Skin epidermis (tissue), 12 donors: ENCODE data around the gene PELI1.
A peak's percentile ranks its signal among the peaks of the same experiment; 100 is the strongest.

Source experiments
- H3K27ac ChIP-seq, 21 experiments: fragments of 200-600 bp; sonication (generic) in 11 of 21; one replicate each; pipeline ENCODE4 v1.5.0; 2020; ENCODE audit warnings: mild to moderate bottlenecking in 3 of 21, inconsistent platforms in 2 of 21, moderate library complexity in 2 of 21
- H3K4me3 ChIP-seq, 7 experiments: fragments of 200-600 bp; sonication (generic) in 2 of 7; one replicate each; pipeline ENCODE4 v1.5.0; 2020; ENCODE audit warnings: inconsistent platforms in 2 of 7, mild to moderate bottlenecking in 2 of 7, moderate library complexity in 1 of 7

PELI1 gene

DNA sequence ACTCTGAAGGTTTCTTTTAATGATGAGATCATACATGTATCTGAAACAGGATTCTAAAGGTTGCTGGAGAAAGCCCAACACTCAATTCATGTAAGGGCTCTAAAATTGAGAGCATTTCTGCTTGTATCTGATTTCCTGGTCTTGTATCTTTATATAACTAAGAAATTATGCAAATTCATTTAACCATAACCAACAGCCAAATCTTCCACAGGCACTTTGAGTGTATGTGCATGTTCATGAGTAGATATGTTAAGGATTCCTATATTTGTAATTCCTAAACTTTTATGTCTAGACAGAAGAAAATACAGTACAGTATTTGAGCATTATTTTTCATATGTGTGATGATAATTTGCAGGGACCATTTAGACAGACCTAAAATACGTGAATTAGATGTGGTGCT lies 20.4 kb upstream of the PELI1 start:
- Histone ChIP-seq H3K4me3 (no peak overlapping the region), H3K27ac (no peak overlapping the region)

DNA sequence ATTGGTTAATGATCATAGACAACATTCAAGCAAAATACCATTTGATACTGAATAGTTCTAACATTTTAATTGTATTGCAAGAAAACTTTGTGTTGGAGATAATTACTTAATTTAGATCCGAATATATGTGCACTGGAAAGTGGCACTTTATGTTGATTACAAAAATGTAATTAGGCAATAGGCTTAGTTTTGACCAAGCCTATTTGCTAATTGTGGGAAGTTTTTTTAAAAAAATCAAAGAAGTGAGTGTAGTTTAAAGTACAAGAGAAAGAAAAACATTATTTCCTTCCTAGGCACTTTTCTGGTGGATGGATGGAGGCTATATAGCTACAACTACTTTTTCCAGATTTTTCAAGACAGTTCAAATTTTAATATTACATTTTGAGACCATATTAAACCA lies 18.3 kb upstream of the PELI1 start:
- H3K4me3 ChIP-seq = no peak overlapping the region
- no peak overlapping the region for H3K27ac ChIP-seq

DNA sequence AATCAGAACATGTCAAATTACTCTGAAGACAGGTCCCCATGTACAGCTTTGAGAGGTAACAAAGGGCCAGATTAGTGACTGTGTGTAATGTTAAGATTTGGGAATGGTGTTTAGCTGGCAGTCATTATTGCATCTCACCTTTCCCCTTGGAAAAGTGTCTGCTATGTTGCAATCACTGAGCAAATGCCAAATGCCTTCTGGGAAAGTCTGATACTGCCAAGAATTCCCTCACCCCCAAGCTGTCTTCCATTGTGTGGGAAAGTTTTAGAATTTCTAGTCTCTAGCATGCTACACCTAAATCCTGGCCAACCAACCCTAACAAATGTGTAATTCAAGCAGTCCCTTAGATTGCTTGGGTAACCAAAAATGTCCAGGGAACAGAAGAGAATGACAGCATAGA lies 13.6 kb upstream of the PELI1 start:
- Histone ChIP-seq H3K4me3 (no peak overlapping the region), H3K27ac (peak overlapping the region in 1 of 21 experiments; percentile 30)

DNA sequence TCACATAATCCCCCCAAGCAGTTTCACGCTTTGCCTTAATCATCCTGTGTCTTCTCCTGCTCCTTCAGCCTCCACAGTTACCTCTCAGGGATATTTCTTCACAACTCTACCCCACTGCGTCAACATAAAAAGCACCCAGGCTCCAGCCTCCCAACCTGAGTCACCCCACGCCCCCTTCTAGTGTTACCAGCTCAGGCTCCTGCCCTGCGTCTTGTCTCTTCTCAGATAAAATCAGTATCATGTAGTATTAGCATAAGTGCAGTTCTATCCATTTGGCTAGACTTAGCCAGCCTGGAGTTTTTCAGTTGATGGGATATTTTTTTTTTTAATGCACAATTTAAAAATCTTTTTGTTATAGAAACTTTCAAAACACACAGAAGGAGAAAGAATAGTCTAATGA lies 9.6 kb upstream of the PELI1 start:
- Histone ChIP-seq H3K27ac (no peak overlapping the region), H3K4me3 (no peak overlapping the region)

DNA sequence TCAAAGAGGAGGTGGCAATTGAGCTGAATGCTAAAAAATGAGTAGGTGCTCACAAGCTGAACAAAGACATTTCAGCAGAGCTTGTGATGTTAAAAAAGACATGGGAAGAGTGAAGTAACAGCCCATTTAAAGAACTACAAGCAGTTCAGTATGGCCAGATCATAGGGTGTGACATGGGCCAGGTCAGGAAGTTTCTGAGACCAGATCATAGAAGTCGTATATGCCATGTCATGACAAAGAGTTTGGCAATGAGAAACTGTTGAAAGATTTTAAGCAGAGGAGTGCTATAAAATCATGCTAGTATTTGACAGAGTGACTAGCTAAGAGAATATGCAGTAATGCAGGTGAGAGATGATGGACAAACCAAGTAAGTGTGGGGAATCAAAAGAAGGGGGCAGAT lies 7.3 kb upstream of the PELI1 start:
- no peak overlapping the region for H3K27ac ChIP-seq

DNA sequence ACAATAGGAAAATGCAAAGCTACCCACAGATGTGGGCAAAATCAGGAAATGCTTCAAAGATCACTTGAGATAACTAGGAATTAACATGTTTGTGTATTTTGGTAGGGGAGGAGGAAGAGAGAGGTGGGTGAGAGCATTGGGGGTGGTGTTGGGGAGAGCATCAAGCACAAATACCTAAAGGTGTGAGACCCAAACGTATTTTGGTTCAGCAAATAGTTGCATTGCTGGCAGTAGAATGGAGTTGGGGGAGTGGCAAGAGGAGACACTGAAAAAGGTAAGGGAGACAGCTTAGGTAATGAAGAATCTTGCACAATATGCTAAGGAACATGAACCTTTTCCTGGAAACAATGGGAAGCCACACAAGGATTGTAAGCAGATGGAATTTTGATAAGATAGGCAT lies 1.5 kb upstream of the PELI1 start:
- H3K4me3 ChIP-seq = no peak overlapping the region
- peak overlapping the region in 5 of 21 experiments; percentile 6 to 97 (median 33) for H3K27ac ChIP-seq

More for the DNA sequence above, 7.3 kb upstream of the PELI1 start:
- H3K4me3 ChIP-seq = no peak overlapping the region

DNA sequence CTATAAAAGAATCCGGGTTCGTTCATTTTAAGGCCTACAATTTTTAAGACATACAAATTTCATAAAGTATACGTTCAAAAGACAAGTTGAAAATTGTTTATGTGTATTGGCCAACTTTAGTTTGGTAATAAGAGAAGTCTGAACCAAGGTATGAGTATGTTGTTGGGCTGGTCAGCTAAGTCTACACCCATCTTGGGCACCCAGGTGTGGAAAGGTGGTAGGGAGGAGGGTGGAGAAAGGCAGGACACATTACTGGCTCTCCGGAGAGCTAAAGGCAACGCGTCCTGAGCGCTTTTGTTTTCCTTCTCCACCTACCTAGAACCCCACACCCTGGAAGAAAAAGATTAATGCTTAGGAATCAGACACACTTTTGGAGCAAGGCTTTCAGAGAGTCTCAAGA lies 899 bp upstream of the PELI1 start:
- H3K27ac ChIP-seq = peak overlapping the region in 8 of 21 experiments; percentile 6 to 99 (median 96)
- H3K4me3 ChIP-seq = no peak overlapping the region

DNA sequence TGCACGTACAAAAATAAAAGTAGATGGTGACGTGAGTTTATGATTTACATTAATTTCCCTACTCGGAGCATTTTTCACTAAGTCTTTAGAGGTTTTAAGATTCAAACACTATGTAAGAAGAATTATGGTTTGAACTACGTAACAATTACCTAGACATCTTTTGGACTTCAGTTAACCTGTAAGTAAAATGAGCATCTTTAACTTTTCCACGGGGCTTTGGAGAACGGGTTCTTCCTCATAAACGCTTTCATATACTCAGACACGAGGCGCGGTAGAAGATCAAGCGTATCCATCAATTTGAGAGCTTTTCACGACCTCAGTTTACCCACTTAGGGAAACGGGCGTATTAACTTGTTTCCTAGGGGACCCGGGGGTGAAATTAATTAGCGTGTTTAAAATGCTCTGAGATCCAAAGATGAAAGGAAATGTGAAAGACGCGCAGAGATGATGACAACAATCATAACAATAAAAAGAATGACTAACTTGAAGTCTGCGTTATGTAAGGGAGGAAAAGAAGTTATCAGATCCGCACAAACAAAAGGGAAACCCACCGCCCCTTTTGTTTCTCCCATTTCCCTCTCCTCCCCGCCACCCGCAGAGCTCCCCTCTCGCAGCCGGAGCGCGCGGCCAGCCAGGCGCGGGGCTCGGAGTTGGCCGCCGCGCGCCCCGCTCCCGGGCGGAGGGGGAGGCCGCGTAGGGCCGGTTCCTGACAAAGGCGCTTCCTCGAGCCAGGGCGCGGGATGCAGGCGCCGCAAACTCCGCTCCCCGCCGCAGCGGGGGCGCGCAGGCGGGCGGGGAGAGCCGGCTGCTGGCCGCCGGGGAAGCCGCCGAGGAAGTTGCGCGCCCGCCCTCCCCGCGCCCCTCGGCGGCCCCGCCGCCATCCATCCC lies 807 bp downstream of the PELI1 start:
- peak overlapping the region; percentile 63 to 98 (median 93) for H3K4me3 ChIP-seq
- H3K27ac ChIP-seq = peak overlapping the region; percentile 84 to 99 (median 98)

DNA sequence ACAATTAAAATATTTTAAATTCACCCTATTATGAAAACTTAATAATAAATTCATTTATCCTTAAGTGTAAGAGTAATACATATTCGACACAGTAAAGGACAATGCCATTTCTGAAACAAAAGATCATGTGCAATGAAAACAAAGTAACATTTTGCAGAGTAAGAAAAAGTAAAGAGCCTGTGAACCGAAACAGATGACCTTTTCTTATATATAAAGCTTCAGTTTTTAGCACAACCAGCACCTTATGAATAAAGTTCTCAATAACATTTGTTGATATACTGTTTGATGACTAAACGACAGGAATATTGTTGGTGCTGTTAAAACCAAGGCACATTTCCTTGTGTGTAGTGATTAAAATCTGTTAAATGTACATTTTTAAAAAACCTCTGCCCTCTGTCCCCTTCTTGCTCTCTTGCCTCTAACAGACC lies 1.5 kb downstream of the PELI1 start:
- Histone ChIP-seq H3K27ac (peak overlapping the region; percentile 30 to 99 (median 98)), H3K4me3 (peak overlapping the region; percentile 63 to 98 (median 93))

DNA sequence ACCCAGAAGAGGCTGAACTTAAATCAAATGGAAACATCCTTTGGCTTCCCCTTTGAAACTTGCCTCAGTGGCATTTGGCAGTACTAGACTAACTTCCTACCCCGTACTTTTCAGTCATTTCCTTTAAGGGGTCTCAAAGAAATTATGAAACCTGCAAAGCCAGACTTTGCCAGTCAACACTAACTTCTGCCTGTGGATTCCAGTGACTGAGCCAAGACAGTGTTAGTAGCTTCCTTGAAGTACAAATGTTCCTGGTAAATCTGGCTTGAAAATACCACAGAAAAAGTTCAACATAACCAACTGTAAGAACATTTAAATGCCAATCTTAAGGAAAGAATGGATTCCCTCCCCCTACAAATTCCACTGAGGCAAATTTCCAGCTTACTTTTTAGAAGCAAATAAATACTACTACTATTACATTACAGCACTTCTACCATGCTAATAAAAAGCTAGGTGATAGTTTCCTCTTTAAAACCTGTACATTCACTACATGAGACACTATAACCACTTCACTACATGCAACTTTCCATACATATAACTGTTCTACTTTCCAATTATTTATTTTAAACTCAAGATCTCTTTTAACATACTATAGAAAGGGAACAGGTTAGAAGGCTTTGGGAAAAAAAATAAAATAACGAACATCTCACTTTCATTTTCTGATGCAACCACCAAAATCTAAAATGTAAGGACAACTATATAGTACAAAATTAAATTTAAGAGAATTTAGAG lies 2.4 kb downstream of the PELI1 start:
- H3K27ac ChIP-seq = peak overlapping the region in 17 of 21 experiments; percentile 34 to 99 (median 98)
- peak overlapping the region; percentile 63 to 98 (median 93) for H3K4me3 ChIP-seq

DNA sequence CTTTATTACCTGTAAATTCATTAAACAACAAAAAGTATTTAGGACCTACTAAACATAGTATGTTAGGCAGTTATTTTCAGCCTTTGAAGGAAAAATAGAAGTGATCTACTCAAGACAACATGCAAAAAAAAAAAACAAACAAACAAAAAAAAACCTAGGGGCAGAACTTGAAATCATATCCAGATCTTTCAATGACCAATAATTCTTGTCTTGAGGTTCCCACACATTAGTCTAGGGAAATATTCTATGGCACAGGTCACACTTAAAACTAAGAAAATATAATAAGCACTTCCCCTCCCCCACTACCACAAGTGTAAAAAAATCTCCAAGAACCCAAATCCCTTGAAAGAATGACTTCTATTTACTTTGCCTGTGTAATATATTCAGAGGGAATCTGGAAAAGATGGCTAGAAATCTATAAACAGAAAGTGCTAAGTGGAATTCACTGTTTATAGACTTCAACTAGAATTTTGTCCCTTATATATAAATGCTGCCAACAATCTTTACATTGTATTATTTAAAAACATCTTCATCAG lies 3.5 kb downstream of the PELI1 start:
- no peak overlapping the region for H3K4me3 ChIP-seq
- peak overlapping the region in 4 of 21 experiments; percentile 15 to 99 (median 98) for H3K27ac ChIP-seq

DNA sequence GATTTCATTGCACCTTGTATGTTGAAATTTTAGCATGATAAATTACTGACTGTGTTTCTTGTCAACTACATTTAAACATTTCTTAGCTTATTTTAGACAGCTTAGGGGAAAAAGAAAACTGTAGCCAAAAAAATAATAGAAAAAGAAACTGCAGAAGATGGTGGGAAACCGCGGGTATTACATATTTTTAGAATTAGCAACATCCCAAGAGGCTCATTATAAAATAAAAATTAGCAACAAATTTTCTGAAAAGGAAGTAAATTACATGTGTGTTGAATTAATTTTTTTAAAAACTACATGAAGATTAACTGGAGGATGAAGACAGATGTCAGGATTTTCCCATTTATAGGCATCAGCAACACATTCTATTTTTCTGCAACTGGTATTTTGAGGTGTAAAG lies 4.3 kb downstream of the PELI1 start:
- H3K27ac ChIP-seq = peak overlapping the region in 4 of 21 experiments; percentile 7 to 44 (median 32)

DNA sequence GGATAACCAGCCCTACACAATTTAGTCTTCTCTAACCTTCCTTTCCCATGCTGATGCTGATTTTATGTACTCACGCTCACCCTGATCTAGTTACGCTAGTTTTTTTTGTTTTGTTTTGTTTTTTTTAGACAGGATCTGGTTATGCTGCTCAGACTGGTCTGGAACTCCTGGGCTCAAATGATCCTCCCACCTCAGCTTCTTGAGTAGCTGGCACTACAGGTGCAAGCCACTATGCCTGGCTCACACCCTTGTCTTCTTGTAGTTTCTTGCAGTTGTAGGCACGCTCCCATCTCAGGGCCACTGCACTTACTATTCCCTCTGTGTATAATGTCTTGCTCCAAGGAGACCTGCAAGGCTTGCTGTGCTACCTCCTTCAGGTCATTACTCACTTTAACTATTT lies 6.2 kb downstream of the PELI1 start:
- H3K4me3 ChIP-seq = no peak overlapping the region
- H3K27ac ChIP-seq = peak overlapping the region in 15 of 21 experiments; percentile 0 to 70 (median 49)

More for the DNA sequence above, 4.3 kb downstream of the PELI1 start:
- H3K4me3 ChIP-seq = no peak overlapping the region

DNA sequence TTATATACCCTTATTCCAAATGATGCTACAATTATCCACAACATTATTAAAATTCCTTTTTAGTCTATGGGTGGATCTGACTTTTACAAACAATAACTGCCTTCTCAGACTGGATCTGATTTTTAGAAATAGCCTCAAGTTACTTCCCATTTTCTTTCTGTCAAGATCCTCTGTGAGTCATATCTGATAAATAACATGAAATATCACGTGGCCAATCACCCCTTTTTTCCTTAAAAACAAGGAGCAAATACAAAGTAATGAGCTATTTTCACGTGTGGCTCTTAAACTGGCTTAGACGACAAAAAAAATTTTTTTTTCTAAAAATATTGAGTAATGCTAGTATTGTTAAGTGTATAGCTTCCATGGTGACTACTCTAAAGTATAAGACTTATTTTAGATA lies 6.7 kb downstream of the PELI1 start:
- peak overlapping the region in 15 of 21 experiments; percentile 0 to 70 (median 42) for H3K27ac ChIP-seq
- H3K4me3 ChIP-seq = no peak overlapping the region

DNA sequence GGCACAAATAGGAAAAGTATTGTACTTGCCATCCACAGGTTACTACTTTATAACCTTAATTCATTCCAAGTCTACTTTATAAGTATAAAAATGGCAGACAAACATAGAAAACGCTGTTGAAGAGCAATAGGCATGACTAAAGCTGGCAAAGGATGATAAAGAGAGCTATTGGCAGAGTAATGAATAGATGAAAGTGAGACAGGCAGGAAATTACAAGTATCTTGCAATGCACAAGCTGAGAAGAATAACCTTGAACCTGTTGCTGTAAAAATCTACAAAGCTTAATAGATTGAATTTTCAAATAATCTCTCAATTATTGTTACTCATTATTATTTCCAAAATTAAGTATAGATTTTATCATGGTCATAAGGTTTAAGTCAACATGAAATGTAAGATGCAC lies 8.8 kb downstream of the PELI1 start:
- Histone ChIP-seq H3K27ac (peak overlapping the region in 1 of 21 experiments; percentile 38), H3K4me3 (no peak overlapping the region)

DNA sequence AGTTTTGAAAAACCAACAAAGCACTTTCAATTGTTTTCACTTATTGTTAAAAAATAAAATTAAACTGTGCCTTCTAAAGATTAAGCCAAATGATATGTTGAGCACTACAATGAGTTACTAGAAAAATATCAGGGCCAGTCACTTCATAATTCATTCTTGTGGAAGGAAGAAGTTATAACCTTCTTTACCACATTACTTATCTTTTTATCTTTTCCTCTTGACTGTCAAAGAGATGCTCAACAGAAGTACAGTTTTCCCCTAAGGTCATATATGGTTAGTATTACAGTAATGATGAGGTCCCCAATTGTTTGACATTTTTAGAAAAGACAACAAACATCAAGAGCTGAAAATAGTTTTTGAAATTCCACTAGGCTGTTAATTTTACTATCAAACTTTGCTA lies 9.4 kb downstream of the PELI1 start:
- Histone ChIP-seq H3K4me3 (no peak overlapping the region), H3K27ac (peak overlapping the region in 2 of 21 experiments; percentile 8 to 38)

DNA sequence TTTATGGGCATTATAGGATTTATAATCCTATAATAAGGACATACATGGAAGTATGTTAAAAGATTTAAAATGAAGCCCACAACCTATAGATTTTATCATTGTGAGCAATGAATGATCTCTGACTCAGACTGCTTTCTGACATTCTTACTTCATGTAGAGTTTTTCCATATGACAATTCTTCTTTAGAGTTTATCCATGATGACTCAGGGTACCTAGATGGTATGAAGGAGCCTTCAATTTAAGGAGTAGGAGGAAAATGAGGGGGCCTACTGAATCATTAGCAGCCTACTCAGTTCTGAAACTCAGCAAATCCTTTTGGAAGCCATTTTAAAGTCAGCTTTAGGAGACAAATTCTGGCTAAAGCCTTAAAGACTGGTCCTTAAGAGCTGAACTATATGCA lies 10.4 kb downstream of the PELI1 start:
- H3K27ac ChIP-seq = peak overlapping the region in 2 of 21 experiments; percentile 8 to 14
- H3K4me3 ChIP-seq = no peak overlapping the region

DNA sequence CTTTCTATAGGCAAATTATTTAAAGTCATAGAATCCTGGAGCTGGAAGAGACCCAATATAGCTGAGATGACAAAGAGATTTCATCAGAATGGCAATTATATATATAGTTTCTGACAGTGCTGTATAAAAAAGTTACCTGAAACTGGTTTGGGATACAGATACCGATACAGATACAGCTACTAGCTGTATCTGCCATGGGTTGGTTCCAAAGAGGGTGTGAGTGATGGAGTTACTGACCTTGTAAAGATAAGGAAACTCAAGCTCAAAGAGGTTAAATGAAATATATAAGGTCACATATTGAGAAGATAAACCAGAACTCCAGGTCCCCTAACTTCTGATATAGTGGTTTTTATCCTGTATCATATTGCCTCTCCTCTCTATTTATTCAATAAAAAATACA lies 10.9 kb downstream of the PELI1 start:
- H3K27ac ChIP-seq = peak overlapping the region in 1 of 21 experiments; percentile 4
- H3K4me3 ChIP-seq = no peak overlapping the region

DNA sequence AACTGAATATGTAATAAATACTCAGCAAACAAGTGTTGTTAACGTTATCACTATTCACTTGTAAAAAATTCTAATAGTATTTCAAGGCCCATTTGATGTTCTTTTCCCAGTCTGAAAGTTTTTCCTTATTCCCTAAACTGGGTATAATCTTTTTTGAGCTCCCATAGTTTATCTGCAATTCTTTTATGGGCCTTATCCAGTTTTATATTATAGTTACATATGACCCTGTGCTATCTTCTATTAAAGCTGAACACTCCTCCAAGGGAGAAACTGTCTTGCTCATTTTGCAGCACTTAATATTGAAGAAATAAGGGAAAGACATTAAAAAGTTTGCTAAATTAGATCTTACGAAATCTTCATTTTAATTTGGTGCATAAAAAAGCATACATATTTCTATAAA lies 13.9 kb downstream of the PELI1 start:
- H3K4me3 ChIP-seq = no peak overlapping the region
- H3K27ac ChIP-seq = no peak overlapping the region

DNA sequence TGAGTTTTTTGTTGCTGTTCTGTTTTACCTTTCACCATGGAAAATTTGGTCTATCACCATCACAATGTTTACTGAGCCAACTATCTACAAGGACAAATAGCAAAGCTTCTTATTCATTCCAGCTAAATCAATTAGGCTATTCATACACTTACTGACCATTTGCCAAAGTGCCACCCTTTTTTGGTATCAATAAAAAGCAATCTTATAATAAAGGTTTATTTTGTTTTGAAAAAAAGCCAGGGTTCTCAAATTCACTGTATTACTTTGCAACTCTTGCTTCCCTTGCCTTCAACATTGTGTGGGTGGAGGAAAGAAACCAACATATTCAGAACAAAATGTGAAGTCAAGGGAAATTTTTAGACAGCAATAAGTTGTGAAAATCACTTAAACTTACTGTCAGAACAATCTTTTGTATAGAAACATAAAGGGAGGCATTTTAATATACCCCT lies 15.3 kb downstream of the PELI1 start:
- H3K27ac ChIP-seq = no peak overlapping the region

More for the DNA sequence above, 15.3 kb downstream of the PELI1 start:
- no peak overlapping the region for H3K4me3 ChIP-seq
